Choroid plexus epithelial cell (primary cell): Measurements from ENCODE around the gene NSF.

Experiments
- DNase-seq: peaks from one replicate; pipeline ENCODE4 v3.0.0-alpha.2; 2010; ENCODE audit warnings: low read depth
- H3K4me3 ChIP-seq: 2 replicates; pipeline ENCODE4 v1.5.1; 2011; ENCODE audit warnings: low read depth, mild to moderate bottlenecking, control low read depth, low read length, moderate library complexity
- TF ChIP-seq, protein P1 (sequence below): conservative IDR thresholded peaks from 2 replicates; pipeline ENCODE4 v1.5.1; 2011; ENCODE audit warnings: low read depth, mild to moderate bottlenecking, control low read depth, inconsistent platforms, low read length, moderate library complexity

NSF gene

DNA sequence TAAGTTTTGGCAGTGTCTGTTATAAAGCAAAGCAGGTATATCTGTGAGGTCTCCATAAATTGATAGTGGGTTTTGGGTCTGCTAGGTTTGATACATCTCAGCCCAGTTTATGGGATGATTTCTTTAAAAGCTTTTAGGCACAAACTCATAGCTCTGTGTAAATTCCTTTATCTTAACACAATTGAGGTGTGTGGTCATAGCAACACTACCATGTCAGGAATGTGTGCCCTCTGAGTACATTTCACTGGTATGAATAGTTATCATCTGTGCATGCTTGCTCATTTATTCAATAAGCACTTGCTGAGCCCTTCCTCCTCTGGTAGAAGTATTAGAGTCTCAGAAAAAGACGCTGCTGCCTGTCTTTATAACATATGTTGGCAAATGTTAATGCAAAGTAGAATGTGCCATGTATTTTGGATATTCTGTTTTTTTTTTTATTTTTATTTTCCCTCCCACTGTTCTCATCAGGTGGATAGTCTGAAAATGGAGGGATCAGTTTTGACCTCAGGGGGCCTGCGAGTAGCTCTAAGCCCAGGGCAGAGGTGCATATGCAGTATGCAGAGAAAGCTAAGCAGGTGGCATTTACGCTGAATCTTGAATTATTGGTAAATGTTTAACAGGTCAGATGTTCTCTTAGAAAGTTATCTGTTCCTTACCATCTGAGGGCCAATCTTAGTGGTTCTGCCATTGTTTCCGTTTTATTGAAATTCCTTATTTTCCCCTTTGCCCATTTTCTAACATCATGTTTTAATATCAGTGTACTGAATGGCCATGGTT, 137.3 kb downstream of the NSF start:
- peak; percentile 79 for DNase-seq
- H3K4me3 ChIP-seq = no peak overlapping the region
- TF ChIP-seq, protein P1, sequence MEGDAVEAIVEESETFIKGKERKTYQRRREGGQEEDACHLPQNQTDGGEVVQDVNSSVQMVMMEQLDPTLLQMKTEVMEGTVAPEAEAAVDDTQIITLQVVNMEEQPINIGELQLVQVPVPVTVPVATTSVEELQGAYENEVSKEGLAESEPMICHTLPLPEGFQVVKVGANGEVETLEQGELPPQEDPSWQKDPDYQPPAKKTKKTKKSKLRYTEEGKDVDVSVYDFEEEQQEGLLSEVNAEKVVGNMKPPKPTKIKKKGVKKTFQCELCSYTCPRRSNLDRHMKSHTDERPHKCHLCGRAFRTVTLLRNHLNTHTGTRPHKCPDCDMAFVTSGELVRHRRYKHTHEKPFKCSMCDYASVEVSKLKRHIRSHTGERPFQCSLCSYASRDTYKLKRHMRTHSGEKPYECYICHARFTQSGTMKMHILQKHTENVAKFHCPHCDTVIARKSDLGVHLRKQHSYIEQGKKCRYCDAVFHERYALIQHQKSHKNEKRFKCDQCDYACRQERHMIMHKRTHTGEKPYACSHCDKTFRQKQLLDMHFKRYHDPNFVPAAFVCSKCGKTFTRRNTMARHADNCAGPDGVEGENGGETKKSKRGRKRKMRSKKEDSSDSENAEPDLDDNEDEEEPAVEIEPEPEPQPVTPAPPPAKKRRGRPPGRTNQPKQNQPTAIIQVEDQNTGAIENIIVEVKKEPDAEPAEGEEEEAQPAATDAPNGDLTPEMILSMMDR = no peak

DNA sequence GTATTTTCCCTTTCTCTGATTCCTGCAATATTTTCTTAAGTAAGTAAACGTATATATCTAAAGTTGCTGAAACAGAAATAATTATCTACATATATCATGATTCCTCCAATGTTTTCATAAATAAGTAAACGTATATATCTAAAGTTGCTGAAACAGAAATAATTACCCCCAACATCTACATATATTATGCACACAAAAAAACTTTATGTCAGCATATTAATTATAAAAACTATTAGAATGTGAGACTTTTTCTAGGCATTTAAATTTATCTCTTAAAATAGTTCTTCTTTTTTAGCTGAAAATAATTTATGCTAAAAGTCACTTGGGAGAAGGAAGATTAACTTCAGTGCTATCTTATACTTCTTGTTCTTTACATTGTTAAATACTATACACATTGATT, 139.6 kb downstream of the NSF start:
- TF ChIP-seq, protein P1 = no peak
- H3K4me3 ChIP-seq = no peak overlapping the region
- DNase-seq = no peak

DNA sequence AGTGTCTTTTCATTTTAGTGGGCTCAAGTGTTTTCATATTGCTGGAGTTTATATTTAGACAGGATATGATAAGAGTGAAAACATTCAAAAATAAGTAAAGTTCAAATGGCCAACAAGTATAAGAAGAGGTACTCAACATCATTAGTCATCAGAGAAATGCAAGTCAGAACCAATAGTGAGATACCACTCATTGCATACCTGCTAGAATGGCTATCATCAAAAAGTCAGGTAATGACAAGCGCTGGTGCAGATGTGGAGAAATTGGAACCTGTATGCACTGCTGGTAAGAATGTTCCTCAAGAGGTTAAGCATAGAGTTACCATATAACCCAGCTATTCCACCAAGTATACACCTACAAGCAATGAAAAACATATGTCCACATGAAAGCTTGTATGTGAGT, 140.2 kb downstream of the NSF start:
- DNase-seq = no peak
- TF ChIP-seq, protein P1 = no peak
- no peak overlapping the region for H3K4me3 ChIP-seq

DNA sequence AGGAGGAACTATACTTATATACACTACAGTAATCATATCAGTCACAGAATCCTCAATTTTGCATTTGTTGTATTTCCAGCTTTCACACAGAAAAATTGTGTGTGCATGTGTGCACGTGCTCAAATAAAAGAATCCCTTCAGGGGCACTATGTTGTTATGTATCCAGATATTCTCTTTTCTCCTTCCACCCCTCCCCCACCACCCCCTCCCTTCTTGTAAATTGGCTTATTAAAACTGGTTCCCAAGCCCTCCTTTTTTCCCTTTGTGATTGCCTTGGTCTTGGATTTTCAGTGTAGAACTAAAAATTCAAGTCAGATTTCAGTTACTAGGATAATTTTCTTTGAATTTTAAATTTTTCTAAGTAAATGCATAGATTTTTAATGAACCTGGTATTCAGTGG, 141.7 kb downstream of the NSF start:
- TF ChIP-seq, protein P1 = no peak
- no peak overlapping the region for H3K4me3 ChIP-seq
- no peak for DNase-seq

DNA sequence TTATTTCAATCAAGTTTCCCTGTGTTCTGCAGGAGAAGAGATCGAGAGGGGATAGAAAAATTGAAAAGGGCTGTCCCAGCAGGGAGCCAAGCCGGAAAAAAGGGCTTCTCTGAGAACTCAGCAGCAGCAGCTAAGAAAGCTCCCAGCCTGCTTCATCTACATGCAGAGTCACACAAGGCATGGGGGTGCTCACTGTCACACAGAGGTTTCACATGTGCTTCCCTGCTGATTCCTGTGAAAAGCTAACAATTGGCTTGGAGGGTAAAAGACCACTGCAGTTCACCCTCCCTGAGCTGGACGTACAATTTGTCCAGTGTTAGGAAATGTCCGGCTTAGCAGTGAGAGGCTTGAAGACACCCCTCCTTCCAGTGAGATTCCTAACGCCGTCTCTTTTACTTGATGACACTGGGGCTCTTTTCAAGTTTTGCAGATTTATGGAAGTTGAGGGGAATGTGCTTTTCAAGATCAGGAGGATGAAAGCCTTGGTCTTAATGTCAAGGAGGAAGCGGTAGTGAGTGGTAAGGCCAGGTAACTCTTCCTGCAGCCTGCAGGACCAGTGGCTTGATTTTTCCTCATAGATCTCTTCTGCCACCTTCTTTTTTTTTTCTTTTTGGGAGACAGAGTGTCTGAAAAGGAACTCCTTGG, 142.4 kb downstream of the NSF start:
- DNase-seq = peak; percentile 18
- TF ChIP-seq, protein P1 = no peak
- H3K4me3 ChIP-seq = no peak overlapping the region

DNA sequence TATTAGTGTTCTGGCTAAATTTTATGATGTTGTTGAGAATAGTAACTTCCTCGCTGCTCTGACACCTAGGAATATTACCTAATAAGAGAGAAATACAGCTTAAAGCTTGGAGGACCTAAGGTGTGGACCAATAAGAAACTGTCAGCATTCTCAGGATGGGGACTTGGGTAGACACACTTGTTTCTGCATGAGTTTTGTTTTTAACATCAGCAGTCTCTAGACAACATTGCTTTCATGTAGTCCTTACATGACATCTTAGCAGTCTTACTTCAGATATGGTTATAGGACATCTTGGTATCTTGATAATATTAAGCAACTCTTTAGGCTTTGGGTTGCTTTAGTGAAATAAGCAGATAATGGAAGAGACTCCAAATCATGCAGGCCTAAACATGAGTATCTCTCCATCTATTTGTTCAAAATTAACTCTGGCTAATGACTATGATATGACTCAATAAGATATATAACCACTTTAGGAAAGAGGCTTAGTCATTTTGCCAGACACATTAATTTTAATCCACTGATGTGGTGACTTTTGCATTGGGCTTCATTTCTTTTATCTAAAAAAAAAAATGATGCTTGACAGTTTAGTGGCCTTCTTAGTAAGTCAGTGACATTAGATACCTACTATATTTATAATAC, 143.5 kb downstream of the NSF start:
- no peak for DNase-seq
- H3K4me3 ChIP-seq = no peak overlapping the region
- TF ChIP-seq, protein P1 = no peak
